NOMO-1 (cell line): ENCODE measurements around the gene DLG5.

ENCODE experiments used
- DNase-seq, 2 experiments: peaks; one replicate each; lab custom pipeline; 2025; ENCODE audit not compliant: unreplicated experiment in 2 of 2; lab: John Stamatoyannopoulos, UW

Gene DLG5, protein sequence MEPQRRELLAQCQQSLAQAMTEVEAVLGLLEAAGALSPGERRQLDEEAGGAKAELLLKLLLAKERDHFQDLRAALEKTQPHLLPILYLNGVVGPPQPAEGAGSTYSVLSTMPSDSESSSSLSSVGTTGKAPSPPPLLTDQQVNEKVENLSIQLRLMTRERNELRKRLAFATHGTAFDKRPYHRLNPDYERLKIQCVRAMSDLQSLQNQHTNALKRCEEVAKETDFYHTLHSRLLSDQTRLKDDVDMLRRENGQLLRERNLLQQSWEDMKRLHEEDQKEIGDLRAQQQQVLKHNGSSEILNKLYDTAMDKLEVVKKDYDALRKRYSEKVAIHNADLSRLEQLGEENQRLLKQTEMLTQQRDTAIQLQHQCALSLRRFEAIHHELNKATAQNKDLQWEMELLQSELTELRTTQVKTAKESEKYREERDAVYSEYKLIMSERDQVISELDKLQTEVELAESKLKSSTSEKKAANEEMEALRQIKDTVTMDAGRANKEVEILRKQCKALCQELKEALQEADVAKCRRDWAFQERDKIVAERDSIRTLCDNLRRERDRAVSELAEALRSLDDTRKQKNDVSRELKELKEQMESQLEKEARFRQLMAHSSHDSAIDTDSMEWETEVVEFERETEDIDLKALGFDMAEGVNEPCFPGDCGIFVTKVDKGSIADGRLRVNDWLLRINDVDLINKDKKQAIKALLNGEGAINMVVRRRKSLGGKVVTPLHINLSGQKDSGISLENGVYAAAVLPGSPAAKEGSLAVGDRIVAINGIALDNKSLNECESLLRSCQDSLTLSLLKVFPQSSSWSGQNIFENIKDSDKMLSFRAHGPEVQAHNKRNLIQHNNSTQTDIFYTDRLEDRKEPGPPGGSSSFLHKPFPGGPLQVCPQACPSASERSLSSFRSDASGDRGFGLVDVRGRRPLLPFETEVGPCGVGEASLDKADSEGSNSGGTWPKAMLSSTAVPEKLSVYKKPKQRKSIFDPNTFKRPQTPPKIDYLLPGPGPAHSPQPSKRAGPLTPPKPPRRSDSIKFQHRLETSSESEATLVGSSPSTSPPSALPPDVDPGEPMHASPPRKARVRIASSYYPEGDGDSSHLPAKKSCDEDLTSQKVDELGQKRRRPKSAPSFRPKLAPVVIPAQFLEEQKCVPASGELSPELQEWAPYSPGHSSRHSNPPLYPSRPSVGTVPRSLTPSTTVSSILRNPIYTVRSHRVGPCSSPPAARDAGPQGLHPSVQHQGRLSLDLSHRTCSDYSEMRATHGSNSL (N-terminal part only)

GRCh38 chr10:77926566-77927401, at the start of gene DLG5:
TSS of gene DLG5 (minus strand) at chr10:77926755. CDS start at chr10:77926520, 235 bp downstream.
- DNase-seq = peak in 1 of 2 experiments; percentile 23

DNA sequence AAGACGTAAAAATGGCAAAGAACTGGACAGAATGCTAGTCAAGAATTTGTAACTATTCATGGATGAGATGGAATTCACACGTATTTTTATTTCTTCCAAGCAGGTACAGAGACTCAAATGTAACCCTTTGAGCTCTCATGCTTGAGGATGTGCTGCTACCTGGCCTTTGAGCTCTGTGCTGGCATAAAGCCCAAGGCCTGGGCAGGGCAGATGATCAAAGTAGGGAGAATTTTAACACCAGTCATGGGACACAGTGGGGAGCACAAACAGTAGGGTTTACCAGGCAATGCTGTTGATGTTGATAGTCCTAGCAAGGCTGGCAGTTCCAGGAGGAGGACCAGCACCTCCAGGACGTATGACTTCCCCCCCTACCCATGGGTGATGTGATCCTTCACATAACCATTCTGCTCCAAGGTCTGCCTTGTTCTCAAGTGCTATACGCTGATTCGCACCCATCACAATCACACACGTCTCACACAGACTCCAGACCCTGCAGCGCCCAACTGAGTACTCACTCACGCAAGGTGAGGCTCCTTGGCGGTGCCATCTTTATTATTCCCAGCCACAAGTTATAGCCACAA, 48.6 kb upstream of the DLG5 start:
- DNase-seq = no peak

DNA sequence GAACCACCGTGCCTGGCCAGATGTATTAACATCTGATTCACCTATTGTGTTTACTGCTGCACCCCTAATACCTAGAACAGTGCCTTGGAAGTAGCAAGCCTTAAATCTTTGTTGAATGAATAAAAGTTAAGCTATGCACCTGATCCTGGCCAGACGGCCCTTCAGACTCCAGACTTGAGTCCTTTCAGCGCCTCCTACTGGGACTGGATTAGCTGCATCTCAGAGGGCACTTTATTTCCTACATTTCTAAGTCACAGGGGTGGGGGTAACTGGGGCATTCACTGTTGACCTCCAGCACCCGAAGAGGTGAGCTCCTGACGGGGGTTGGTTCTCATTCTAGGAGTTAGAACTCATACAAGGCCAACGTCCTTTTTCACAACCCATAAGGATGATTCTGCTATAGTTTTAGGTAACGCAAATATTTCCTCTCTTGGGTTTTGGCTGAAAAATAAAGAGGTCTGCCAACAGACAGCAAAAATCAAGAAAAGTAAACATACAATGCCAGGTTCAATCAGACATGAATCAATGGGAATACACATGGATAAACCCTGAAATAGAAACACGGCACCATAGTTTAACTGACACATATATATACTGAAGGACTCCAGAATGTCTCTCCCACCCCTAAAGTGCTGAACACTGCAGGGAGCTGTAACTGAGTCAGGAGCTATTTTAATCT, 48.0 kb upstream of the DLG5 start:
- no peak for DNase-seq

DNA sequence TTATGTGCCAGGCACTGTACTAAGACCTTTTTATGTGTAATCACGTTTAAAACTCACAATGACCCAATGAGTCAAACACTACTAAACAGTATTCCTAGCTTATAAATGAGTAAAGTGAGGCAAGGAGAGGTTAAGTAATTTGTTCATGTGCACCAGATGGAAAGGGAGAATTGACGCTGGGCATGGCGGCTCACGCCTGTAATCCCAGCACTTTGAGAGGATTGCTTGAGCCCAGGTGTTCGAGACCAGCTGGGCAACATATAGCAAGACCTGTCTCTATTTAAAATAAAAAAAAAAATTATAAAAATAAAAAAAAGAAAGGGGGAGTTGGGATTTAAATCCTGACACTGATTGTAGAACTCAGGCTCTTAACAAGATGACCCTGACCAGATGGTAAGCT, 46.7 kb upstream of the DLG5 start:
- no peak for DNase-seq

- no peak for DNase-seq
Measured at GRCh38 chr10:77972148-77972547, 45.6 kb upstream of the DLG5 start.

GRCh38 chr10:77971804-77972144, 45.2 kb upstream of the DLG5 start:
- no peak for DNase-seq

GRCh38 chr10:77970869-77971803, 44.6 kb upstream of the DLG5 start:
- peak in 1 of 2 experiments; percentile 34 for DNase-seq

- no peak for DNase-seq
Measured at GRCh38 chr10:77969114-77969513, 42.6 kb upstream of the DLG5 start.

DNA sequence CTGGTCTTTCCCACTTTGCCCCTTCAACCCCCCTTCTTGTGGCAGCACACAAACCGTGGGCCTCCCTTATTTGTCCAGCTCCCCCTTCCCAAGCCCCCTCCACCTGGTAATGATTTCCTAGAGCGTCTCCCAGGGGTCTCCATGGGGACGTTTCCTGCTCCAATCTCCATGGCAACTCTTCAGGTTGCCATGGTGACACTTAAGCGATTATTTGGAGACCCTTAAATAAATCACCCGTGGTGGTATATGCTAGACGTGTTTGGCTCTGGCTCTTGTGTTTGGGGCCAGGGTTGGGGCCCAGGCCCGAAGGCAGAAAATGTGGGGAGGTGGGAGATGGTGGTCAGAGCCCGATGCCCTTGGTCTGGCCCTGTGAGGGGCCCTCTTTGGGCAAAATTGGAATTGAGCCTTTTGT, 41.1 kb upstream of the DLG5 start:
- no peak for DNase-seq

DNA sequence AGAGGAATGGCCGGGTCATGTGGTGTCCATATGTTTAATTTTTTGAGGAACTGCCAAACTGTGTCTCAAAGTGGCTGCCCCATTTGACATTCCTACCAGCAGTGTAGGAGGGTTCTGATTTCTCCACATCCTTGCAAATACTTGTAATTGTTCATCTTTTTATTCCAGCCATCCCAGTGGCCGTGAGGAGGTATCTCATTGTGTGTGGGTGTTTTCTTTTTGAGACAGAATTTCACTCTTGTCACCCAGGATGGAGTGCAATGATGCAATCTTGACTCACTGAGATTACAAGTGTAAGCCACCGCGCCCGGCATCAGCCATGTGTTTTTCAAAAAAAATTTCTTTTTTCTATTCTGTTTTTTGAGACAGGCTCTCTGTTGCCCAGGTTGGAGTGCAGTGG, 38.7 kb upstream of the DLG5 start:
- DNase-seq = no peak

- DNase-seq = no peak
Measured at GRCh38 chr10:77964811-77965210, 38.3 kb upstream of the DLG5 start.

DNA sequence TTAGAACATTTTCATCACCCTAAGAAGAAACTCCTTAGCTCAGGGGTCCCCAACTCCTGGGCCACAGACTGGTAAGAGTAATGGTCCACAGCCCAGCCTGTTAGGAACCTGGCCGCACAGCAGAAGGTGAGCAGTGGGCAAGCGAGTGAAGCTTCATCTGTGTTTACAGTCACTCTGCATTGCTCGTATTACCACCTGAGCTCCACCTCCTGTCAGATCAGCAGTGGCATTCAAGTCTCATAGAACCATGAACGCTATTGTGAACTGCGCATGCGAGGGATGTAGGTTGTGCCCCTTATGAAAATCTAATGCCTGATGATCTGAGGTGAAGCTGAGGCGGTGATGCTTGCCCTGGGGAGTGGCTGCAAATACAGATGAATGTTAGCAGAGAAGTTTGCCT, 37.3 kb upstream of the DLG5 start:
- DNase-seq = no peak

GRCh38 chr10:77962350-77963146, 36.0 kb upstream of the DLG5 start:
- DNase-seq = no peak

GRCh38 chr10:77961668-77962067, 35.1 kb upstream of the DLG5 start:
- DNase-seq = no peak

- no peak for DNase-seq
Measured at GRCh38 chr10:77960829-77961329, 34.3 kb upstream of the DLG5 start.

GRCh38 chr10:77959887-77960455, 33.4 kb upstream of the DLG5 start:
- DNase-seq = no peak

DNA sequence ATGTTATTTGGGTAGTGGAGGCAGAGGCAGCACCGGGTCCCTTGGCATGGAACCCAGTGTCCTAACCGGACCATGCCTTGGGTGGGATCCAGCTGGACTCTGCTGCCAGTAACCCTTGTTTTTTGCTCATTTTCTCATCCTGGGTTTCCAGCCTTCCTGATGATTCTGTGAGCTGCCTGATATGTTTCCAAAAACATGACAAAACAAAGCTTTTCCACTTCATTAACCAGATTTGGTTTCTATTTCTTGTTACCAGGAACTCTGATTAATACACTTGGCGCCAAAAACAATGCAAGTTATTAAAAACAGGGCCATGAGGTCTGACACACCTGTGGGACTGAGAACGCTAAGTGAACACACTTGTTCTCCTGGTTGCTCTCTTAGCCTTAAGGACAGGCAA, 32.8 kb upstream of the DLG5 start:
- DNase-seq = no peak
